GM21529 (cell line): ENCODE results near the gene TXNDC11.

ENCODE experiments used
- ATAC-seq: cut with Tn5 transposase; IDR thresholded peaks from one replicate; pipeline ENCODE4 v1.9.1; 2021; ENCODE audit not compliant: unreplicated experiment

The TXNDC11 gene

DNA sequence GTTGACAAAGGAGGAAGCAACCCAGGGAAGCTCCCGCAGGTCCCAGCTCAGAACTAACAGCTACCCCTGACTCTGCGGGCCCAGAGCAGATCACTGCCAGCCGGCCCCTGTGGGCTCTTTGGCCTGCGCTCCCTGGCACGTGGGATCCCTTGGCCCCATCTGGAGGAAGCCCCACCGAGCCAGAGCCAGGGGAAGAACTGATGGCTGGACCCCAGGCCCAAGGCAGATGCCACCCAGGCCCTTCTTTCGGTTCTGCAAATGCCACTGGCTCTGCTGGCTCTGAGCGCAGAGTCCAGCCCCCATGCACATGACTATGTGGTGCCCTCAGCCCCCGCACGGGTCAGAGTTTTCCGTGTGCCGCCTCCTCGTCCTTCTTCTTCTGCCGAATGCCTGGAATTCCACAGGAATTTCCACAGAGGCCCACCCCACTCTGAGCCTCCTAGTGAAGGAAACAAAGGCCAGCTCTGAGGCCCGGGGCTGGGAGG lies 110.2 kb downstream of the TXNDC11 start:
- ATAC-seq, result no peak

DNA sequence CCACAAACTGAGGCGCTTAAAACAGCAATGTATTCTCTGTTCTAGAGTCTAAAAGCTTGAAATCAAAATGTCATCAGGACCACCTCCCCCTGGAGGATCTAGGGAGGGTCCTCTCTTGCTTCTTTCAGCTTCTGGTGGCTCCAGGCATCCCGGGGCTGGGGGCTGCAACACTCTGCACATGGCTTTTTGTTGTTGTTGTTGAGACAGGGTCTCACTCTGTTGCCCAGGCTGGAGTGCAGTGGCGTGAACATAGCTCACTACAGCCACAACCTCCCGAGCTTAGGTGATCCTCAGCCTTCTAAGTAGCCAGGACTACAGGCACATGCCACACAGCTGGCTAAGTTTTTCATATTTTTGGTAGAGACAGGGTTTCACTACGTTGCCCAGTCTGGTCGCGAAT lies 111.4 kb downstream of the TXNDC11 start:
- ATAC-seq, result no peak

DNA sequence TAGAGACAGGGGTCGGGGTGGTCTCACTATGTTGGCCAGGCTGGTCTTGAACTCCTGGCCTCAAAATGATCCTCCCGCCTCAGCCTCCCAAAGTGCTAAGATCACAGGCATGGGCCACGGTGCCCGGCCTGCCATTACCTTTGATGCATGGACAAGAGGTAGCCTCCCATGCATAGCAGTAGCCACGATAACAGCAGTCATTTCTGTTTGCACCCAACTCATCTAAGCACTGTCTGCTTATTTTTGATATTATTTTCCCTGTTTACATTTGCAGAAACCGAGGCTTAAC lies 111.9 kb downstream of the TXNDC11 start:
- ATAC-seq, result no peak

DNA sequence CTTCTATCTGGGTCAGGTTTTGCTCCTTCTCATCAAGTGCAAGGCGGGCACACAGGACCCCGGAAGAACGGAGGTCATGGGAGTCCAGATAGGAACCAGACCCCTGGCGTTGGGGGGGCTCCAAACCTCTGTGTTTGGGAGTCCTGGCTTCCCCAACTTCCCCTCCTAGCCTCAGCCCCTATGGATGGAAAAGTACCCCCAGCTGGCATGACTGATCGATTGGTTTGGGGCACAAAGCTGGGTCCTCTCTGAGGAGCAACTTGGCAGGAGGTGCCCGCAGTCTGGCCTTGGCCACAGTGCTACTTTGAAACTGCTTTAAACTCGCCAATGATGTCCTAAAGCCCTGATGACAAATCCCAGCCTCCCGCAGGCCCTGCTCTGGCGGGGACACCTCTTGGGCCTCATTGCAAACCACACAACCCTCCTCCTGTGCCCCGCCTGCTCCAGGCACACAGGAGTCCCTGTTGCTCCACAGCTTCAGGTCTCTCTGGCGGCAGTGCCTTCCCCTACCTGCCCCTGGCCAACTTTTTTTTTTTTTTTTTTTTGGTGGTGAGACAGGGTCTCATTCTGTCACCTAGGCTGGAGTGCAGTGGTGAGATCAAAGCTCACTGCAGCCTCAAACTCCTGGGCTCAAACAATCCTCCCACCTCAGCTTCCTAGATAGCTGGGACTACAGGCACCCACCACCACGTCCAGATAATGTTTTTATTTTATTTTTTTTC lies 112.5 kb downstream of the TXNDC11 start:
- no peak for ATAC-seq
